SU-DHL-6 (cell line): ENCODE results near the gene ATP8A2.

Source experiments
- H2AFZ ChIP-seq: fragments of 200-600 bp; sonication (generic); 2 replicates; pipeline ENCODE4 v1.6.1; 2014; ENCODE audit warnings: low read depth, mild to moderate bottlenecking, moderate library complexity, mixed read lengths, antibody characterized with exemption, low read length; ENCODE audit not compliant: severe bottlenecking
- H3F3A ChIP-seq: fragments of 200-600 bp; shearing (Covaris generic); 2 replicates; pipeline ENCODE4 v1.6.0; 2016; ENCODE audit warnings: antibody characterized with exemption, mild to moderate bottlenecking; ENCODE audit not compliant: insufficient read depth
- H3K27ac ChIP-seq: fragments of 200-600 bp; sonication (generic); 2 replicates; pipeline ENCODE4 v1.5.1; 2016; ENCODE audit warnings: low read depth, mild to moderate bottlenecking, low read length, moderate library complexity, mixed read lengths
- H3K27me3 ChIP-seq: fragments of 200-600 bp; sonication (generic), shearing (Covaris generic); 2 replicates; pipeline ENCODE4 v1.6.0; 2014; ENCODE audit warnings: mild to moderate bottlenecking, low read length
- H3K36me3 ChIP-seq: fragments of 200-600 bp; sonication (generic); 2 replicates; pipeline ENCODE4 v1.6.1; 2014; ENCODE audit warnings: mild to moderate bottlenecking, low read length, mixed read lengths
- H3K4me2 ChIP-seq: fragments of 300-600, 200-600 bp; shearing (Covaris generic), sonication (generic); 2 replicates; pipeline ENCODE4 v1.6.0; 2014; ENCODE audit warnings: low read length, low read depth, mild to moderate bottlenecking; ENCODE audit not compliant: poor library complexity, severe bottlenecking
- H3K4me3 ChIP-seq: fragments of 200-600 bp; sonication (generic); 2 replicates; pipeline ENCODE4 v1.5.1; 2014; ENCODE audit warnings: antibody characterized with exemption, low read length, mild to moderate bottlenecking, mixed read lengths; ENCODE audit not compliant: insufficient read depth, poor library complexity, severe bottlenecking
- H3K79me2 ChIP-seq: fragments of 200-600 bp; sonication (generic); 2 replicates; pipeline ENCODE4 v1.6.1; 2014; ENCODE audit warnings: mild to moderate bottlenecking, low read length, moderate library complexity; ENCODE audit not compliant: insufficient read depth
- H3K9ac ChIP-seq: fragments of 200-600 bp; sonication (generic); 2 replicates; pipeline ENCODE4 v1.7.0; 2014; ENCODE audit warnings: mild to moderate bottlenecking, low read length
- H3K9me2 ChIP-seq: fragments of 200-600 bp; sonication (generic); replicated peaks from 2 replicates; pipeline ENCODE4 v1.6.1; 2014; ENCODE audit warnings: low read length; ENCODE audit not compliant: insufficient read depth
- H3K9me3 ChIP-seq: fragments of 200-600 bp; sonication (generic); 2 replicates; pipeline ENCODE4 v1.6.1; 2014; ENCODE audit warnings: low read length, mixed read lengths; ENCODE audit not compliant: insufficient read depth
- H4K20me1 ChIP-seq: fragments of 200-600 bp; sonication (generic); 2 replicates; pipeline ENCODE4 v1.6.1; 2014; ENCODE audit warnings: low read depth, mild to moderate bottlenecking, antibody characterized with exemption, low read length, moderate library complexity, mixed read lengths
- EZH2phosphoT487 ChIP-seq: fragments of 200-600 bp; sonication (generic), shearing (Covaris generic); conservative IDR thresholded peaks from 2 replicates; pipeline ENCODE4 v1.6.1; 2018; ENCODE audit warnings: mild to moderate bottlenecking, antibody characterized with exemption, low read length, moderate library complexity, mixed read lengths
- TF ChIP-seq, protein P1 (sequence below): fragments of 200-600 bp; sonication (generic); IDR thresholded peaks from one replicate; pipeline ENCODE4 v1.5.1; 2017; ENCODE audit warnings: antibody characterized with exemption, mild to moderate bottlenecking, low read length, moderate library complexity; ENCODE audit not compliant: insufficient read depth, poor library complexity, severe bottlenecking

ATP8A2 gene

DNA sequence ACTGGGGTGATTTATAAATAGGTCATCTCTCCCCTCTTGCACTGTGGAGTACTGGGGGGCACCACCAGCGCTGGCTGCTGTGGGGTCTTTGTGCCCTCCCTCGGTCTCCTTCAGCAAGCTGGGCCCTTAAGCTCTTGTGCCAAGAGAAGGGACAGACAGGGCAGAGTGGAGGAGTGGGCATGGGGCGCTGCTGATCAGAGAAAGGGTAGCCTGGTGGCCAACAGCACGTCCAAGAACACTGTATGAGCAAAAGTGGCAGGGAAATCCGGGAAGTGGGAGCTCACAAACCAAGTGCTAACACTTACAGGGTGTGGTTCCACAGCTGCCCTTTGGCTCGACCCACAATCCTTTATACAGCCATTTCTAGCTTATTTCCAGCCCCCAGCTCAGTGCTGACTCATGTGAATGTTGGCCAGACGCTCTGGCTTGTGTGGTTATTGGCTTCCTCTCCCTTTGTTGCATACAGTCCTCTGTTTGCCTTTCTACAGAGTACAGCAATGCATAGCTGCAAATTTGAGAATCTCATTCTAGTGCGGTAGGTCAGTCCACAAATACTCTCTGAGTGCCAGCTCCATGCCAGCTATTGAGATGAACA, 381.3 kb downstream of the ATP8A2 start:
- Histone ChIP-seq H2AFZ (no peak overlapping the region), H3K9me2 (no peaks in the 10 kb centered on the region), H3K4me3 (no peak overlapping the region), H3K9me3 (no peaks in the 10 kb centered on the region), H3K79me2 (no peaks in the 10 kb centered on the region), H3F3A (no peaks in the 10 kb centered on the region), H3K9ac (no peak overlapping the region), H3K27me3 (no peaks in the 10 kb centered on the region), H3K4me2 (no peak overlapping the region), H4K20me1 (no peaks in the 10 kb centered on the region), H3K36me3 (no peaks in the 10 kb centered on the region), H3K27ac (no peak overlapping the region)
- no peak for TF ChIP-seq EZH2phosphoT487
- TF ChIP-seq, protein P1, sequence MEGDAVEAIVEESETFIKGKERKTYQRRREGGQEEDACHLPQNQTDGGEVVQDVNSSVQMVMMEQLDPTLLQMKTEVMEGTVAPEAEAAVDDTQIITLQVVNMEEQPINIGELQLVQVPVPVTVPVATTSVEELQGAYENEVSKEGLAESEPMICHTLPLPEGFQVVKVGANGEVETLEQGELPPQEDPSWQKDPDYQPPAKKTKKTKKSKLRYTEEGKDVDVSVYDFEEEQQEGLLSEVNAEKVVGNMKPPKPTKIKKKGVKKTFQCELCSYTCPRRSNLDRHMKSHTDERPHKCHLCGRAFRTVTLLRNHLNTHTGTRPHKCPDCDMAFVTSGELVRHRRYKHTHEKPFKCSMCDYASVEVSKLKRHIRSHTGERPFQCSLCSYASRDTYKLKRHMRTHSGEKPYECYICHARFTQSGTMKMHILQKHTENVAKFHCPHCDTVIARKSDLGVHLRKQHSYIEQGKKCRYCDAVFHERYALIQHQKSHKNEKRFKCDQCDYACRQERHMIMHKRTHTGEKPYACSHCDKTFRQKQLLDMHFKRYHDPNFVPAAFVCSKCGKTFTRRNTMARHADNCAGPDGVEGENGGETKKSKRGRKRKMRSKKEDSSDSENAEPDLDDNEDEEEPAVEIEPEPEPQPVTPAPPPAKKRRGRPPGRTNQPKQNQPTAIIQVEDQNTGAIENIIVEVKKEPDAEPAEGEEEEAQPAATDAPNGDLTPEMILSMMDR = no peak

DNA sequence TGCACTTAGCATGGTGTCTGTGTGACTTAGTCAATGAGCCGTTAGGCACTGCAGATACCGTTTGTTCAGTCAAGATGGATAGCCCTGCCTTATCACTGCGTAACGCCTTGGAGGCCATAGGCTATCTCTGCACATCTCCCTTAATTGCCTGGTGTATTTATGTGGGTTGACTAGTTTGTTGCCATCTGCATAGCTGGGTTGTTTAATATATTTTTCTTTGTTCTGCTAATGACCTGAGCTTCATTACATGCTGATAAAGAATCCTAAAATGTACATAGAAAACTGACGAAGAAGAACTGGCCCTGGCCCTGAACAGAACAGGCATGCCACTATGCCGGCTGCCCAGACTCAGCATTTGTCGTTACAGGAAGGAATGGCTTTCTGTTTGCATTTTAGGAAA, 382.2 kb downstream of the ATP8A2 start:
- no peak overlapping the region for H3K27ac ChIP-seq
- no peaks in the 10 kb centered on the region for H3K36me3 ChIP-seq
- H3K9me2 ChIP-seq = no peaks in the 10 kb centered on the region
- no peaks in the 10 kb centered on the region for H3F3A ChIP-seq
- no peaks in the 10 kb centered on the region for H3K27me3 ChIP-seq
- no peak overlapping the region for H3K4me3 ChIP-seq
- H3K79me2 ChIP-seq = no peaks in the 10 kb centered on the region
- no peak overlapping the region for H3K9ac ChIP-seq
- TF ChIP-seq, protein P1 = no peak
- H3K9me3 ChIP-seq = no peaks in the 10 kb centered on the region
- no peaks in the 10 kb centered on the region for H4K20me1 ChIP-seq
- H3K4me2 ChIP-seq = no peak overlapping the region
- no peak overlapping the region for H2AFZ ChIP-seq

DNA sequence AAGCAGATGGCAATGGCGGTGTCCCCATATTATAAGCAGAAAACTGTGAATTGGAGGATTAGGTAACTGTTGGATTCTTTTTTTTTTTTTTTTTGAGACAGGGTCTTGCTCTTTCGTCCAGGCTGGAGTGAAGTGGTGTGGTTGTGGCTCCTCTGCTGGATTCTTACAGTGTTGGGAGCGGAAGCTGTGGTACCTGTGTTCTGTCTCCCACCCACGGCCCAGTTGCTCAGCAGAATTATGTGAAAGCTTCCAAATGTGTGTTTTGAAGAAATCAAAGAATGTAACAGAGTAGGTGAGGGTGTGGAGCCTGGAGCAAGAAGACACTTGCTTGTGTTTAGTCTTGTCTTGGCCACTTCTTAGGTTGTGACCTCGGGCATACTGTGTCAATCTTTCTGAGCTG, 384.5 kb downstream of the ATP8A2 start:
- Histone ChIP-seq H2AFZ (no peak overlapping the region), H3K9me3 (no peaks in the 10 kb centered on the region), H3K36me3 (no peaks in the 10 kb centered on the region), H3K4me3 (no peak overlapping the region), H3F3A (no peaks in the 10 kb centered on the region), H4K20me1 (no peaks in the 10 kb centered on the region), H3K79me2 (no peaks in the 10 kb centered on the region), H3K9ac (no peak overlapping the region), H3K4me2 (no peak overlapping the region), H3K27ac (no peak overlapping the region), H3K27me3 (no peaks in the 10 kb centered on the region), H3K9me2 (no peaks in the 10 kb centered on the region)
- no peak for TF ChIP-seq EZH2phosphoT487
- TF ChIP-seq, protein P1 = no peak
